Measurements from ENCODE around the gene TRAIP. TPM values are rescaled to one million over a fixed set of nuclear protein-coding genes. Genes with fewer than 3 reads are reported as not detected.

Gene TRAIP
- polyA plus RNA-seq, 1 donor, result 7.4 TPM

DNA sequence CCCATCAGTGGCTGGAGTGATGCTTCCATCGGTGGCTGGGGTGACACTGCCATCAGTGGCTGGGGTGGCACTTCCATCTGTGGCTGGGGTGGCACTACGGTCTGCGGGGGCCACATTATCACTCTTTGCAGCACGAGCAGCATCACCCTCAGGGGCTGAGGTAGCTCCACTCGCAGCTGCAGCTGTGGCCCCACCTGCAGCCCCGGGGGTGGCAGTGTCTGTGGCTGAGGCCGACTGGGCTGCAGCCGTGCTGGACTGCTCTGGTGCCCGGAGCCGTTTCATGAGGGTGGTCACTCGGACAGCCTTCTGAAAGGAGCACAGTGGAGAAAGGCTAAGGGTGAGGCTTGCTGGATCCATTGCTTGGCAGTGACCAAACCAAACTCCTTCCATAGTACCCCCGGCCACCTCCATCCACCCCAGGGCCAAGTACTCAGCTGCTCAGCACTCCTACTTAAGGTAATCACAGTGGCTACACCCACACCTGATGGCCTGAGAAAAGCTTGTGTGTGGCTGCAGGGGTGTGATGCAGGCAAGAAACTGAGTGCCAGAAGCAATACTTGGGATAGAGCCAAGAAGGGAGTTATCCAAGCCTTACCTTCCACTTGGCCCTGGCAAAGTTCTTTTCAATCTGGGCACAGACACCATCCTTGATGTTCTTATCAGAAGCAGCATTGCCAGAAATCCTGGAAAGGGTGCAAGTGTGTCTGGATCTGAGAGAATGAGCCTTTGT, 3.4 kb upstream of the TRAIP start:
- no peaks in the 10 kb centered on the region for H3K36me3 ChIP-seq (ENCODE audit: control insufficient read depth, insufficient read depth, low read length)
- no peaks in the 10 kb centered on the region for H3K27me3 ChIP-seq (ENCODE audit: control insufficient read depth, insufficient read depth, low read length)
- WGBS (ENCODE audit: insufficient coverage, low lambda C conversion rate), result no CpG with 5 or more reads among the region's 12 CpGs
- H3K4me1 ChIP-seq (ENCODE audit: control insufficient read depth, insufficient read depth, low read length), result peaks cover 8% of the 10 kb centered on the region
- H3K9me3 ChIP-seq (ENCODE audit: control insufficient read depth, low read depth, low read length), result no peaks in the 10 kb centered on the region
- no peak for DNase-seq
- H3K4me3 ChIP-seq (ENCODE audit: low read length), result no peak overlapping the region
- H3K27ac ChIP-seq (ENCODE audit: low read length), result no peak overlapping the region

DNA sequence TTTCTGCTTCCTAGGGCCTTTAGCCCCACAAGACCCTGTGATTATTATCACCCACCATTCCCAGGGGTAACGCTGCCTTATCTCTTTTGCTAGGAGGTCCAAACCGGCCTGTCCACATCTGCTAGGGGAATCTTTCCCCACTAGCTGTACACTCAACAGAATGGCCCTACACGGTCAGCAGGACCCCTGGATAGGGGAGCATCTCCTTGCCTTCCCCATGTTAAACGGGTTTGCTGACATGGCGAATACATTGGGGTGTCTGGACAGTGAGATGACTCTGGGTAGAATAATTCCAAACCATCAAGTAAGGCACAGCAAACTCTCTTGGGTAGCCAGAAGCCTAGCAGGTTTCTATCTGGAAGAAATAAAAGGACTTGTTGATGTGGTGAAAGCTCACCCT, 702 bp downstream of the TRAIP start:
- no CpG with 5 or more reads among the region's 5 CpGs for WGBS (ENCODE audit: insufficient coverage, low lambda C conversion rate)

DNA sequence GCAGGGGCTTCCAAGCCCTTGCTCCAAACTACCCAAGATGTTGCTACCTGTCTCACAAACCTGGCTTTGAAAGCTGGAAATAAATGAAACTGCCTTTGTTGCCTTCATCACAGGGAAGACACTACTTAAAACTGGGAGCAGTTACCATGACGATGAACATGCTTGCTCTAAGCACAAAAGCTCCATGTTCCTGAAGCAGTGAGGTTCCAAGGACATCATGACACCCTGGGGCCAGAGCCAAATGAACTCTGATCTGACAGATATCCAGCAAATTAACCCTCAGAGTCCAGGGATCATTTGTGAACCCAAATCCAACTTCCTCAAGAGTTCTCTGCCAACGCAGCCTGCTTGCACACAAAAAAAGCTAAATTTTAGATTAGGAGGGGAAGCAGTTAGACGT, 10.7 kb downstream of the TRAIP start:
- no CpG with 5 or more reads among the region's 3 CpGs for WGBS (ENCODE audit: insufficient coverage, low lambda C conversion rate)
- Histone ChIP-seq H3K36me3 (ENCODE audit: control insufficient read depth, insufficient read depth, low read length) (no peaks in the 10 kb centered on the region), H3K27ac (ENCODE audit: low read length) (no peak overlapping the region), H3K4me3 (ENCODE audit: low read length) (no peak overlapping the region), H3K9me3 (ENCODE audit: control insufficient read depth, low read depth, low read length) (no peaks in the 10 kb centered on the region), H3K27me3 (ENCODE audit: control insufficient read depth, insufficient read depth, low read length) (no peaks in the 10 kb centered on the region), H3K4me1 (ENCODE audit: control insufficient read depth, insufficient read depth, low read length) (peaks cover 21% of the 10 kb centered on the region)
- peak; percentile 42 to 82 for DNase-seq

More for the DNA sequence above, 702 bp downstream of the TRAIP start:
- H3K27ac ChIP-seq (ENCODE audit: low read length), result no peak overlapping the region
- H3K36me3 ChIP-seq (ENCODE audit: control insufficient read depth, insufficient read depth, low read length), result no peaks in the 10 kb centered on the region
- H3K27me3 ChIP-seq (ENCODE audit: control insufficient read depth, insufficient read depth, low read length), result no peaks in the 10 kb centered on the region
- H3K4me1 ChIP-seq (ENCODE audit: control insufficient read depth, insufficient read depth, low read length), result peaks cover 8% of the 10 kb centered on the region
- H3K4me3 ChIP-seq (ENCODE audit: low read length), result peak overlapping the region; percentile 73
- no peak for DNase-seq
- no peaks in the 10 kb centered on the region for H3K9me3 ChIP-seq (ENCODE audit: control insufficient read depth, low read depth, low read length)

DNA sequence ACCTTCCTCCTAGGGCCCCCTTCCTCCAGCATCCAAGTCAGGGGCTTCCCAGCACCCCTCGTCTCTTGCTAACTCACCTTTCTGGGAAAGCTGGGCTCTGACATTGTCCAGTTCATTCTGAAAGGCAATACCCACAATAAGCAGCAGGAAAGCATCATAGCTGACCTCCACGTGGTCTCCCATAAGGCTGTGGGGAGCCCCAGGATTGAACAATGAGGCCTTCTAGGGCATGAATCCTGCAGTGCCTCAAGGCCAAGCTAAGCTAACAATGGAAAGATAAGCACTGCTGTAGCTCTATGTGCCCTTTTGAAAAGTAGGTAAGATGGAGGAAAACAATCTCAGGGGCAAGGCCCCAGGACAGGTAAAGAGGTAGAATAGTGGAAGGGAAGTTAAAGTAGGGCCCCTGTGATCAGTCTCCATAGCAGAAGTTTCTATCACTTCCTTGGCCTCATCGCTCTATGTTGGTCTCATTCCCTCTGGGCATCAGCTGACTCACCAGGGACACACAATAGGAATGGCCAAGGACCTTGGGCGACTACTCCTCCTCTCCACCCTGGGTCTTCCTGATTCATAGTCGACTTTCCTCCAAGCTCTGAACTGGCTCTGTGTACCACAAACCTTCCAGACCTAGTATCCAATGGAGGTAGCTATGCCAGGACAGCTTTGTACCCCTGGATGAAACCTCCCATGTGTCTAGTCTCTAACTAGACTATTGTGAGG, 11.7 kb downstream of the TRAIP start:
- no peaks in the 10 kb centered on the region for H3K36me3 ChIP-seq (ENCODE audit: control insufficient read depth, insufficient read depth, low read length)
- H3K9me3 ChIP-seq (ENCODE audit: control insufficient read depth, low read depth, low read length), result no peaks in the 10 kb centered on the region
- no peaks in the 10 kb centered on the region for H3K27me3 ChIP-seq (ENCODE audit: control insufficient read depth, insufficient read depth, low read length)
- no peak overlapping the region for H3K27ac ChIP-seq (ENCODE audit: low read length)
- H3K4me1 ChIP-seq (ENCODE audit: control insufficient read depth, insufficient read depth, low read length), result peaks cover 21% of the 10 kb centered on the region
- no peak for DNase-seq
- no peak overlapping the region for H3K4me3 ChIP-seq (ENCODE audit: low read length)
- no CpG with 5 or more reads among the region's 5 CpGs for WGBS (ENCODE audit: insufficient coverage, low lambda C conversion rate)

DNA sequence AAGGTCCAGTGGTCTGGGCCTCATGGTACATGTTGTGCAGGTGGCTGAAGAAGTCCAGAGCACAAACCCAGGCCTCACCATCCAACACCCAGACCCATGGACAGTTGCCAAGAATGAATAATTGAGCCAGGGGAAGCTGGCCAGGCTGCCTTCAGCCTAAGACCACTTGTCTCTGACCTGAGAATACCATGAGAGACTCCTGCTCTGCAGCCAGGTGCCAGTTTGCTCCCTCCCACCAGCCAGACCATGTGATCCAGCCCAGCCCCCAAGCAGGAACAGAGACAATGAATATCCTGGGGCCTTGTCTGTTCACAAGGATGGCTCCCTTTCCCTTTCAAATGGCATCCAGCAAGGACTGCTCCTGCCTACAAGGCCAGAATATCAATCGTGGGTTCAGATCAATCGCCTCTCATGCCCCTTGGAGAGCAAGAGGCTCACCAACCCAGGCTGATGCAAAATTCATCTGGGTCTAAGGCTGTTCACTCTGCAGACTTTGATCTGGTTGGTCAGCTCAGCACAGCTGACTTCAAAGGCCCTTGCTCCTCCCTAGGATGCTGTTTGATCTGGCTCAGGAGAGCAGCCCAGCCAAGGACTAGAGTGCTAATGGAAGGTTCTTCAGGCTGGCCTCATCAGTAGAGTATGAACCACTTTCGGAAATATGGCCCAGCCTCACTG, 13.4 kb downstream of the TRAIP start:
- DNase-seq, result no peak
- peaks cover 21% of the 10 kb centered on the region for H3K4me1 ChIP-seq (ENCODE audit: control insufficient read depth, insufficient read depth, low read length)
- no CpG with 5 or more reads among the region's 3 CpGs for WGBS (ENCODE audit: insufficient coverage, low lambda C conversion rate)
- H3K9me3 ChIP-seq (ENCODE audit: control insufficient read depth, low read depth, low read length), result no peaks in the 10 kb centered on the region
- H3K27me3 ChIP-seq (ENCODE audit: control insufficient read depth, insufficient read depth, low read length), result no peaks in the 10 kb centered on the region
- H3K36me3 ChIP-seq (ENCODE audit: control insufficient read depth, insufficient read depth, low read length), result peaks cover 3% of the 10 kb centered on the region
- H3K27ac ChIP-seq (ENCODE audit: low read length), result no peak overlapping the region
- no peak overlapping the region for H3K4me3 ChIP-seq (ENCODE audit: low read length)

DNA sequence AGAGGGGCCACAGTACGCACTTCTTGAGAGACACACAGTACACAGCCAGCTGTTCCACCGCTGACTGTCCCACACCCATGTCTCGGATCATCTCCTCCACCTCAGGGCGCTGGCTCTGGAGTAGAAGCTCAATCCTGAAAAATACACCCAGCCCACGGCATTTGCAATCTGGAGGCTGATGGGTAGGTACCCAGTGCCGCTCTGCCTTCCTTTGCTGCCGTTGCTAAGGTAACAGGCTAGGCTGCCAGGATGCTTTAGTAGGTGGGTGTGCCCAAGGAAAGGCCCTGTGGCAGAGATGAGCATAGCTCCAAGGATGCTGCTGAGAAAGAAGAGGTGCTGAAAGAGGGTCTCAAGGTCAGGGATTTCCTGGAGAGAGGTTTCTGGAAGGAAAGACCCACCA, 14.6 kb downstream of the TRAIP start:
- WGBS (ENCODE audit: insufficient coverage, low lambda C conversion rate), result no CpG with 5 or more reads among the region's 7 CpGs
- DNase-seq, result no peak
- Histone ChIP-seq H3K4me1 (ENCODE audit: control insufficient read depth, insufficient read depth, low read length) (peaks cover 21% of the 10 kb centered on the region), H3K36me3 (ENCODE audit: control insufficient read depth, insufficient read depth, low read length) (peaks cover 3% of the 10 kb centered on the region), H3K9me3 (ENCODE audit: control insufficient read depth, low read depth, low read length) (no peaks in the 10 kb centered on the region), H3K27ac (ENCODE audit: low read length) (no peak overlapping the region), H3K4me3 (ENCODE audit: low read length) (no peak overlapping the region), H3K27me3 (ENCODE audit: control insufficient read depth, insufficient read depth, low read length) (no peaks in the 10 kb centered on the region)

DNA sequence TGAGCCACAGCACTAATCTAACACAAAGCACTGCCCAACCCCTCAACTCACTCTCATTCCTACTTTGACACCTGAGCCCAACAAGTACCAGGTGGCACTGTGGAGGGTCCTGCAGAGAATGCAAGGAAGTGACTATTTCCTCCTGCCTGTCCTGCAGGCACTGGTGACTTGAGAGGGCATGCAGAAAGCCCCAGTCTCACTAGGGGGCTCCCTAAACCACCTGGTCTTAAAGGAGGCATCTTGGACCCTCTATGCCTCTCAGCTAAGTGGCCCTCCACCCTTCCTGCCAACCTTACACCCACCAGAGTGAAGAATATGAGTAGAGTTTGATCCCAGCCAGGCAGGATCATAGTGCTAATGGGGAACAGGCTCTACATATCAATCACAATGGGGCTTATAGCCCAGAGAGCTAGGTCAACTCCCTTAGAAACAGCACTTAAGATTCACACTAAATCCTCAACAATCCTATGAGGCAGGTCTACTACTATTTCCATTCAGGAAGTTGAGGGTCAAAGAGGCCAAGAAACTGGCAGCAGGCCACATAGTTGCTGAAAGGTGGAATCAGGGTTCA, 15.2 kb downstream of the TRAIP start:
- no peak overlapping the region for H3K27ac ChIP-seq (ENCODE audit: low read length)
- no peaks in the 10 kb centered on the region for H3K27me3 ChIP-seq (ENCODE audit: control insufficient read depth, insufficient read depth, low read length)
- peaks cover 3% of the 10 kb centered on the region for H3K36me3 ChIP-seq (ENCODE audit: control insufficient read depth, insufficient read depth, low read length)
- DNase-seq, result peak; percentile 22 to 47
- H3K4me3 ChIP-seq (ENCODE audit: low read length), result no peak overlapping the region
- H3K4me1 ChIP-seq (ENCODE audit: control insufficient read depth, insufficient read depth, low read length), result peaks cover 21% of the 10 kb centered on the region
- H3K9me3 ChIP-seq (ENCODE audit: control insufficient read depth, low read depth, low read length), result no peaks in the 10 kb centered on the region

DNA sequence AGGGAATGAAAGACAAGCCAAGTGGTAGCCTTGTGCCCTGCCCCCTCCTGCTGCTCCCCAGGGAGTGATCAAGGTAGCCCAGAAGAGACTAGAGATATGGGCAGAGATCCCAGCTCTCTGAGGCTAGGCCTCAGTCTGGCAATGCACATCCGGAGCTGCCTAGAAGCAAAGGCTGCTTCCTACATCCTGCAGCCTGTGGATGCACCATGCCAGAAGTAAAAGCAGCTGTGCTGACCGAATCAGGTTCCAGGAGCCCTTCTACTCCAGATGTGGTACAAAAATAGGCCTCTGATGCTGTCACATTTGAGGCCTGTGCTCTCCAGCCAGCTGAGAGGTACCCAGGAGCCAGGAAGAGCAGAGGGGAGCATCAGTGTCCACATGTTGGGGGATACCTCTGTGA, 16.0 kb downstream of the TRAIP start:
- H3K9me3 ChIP-seq (ENCODE audit: control insufficient read depth, low read depth, low read length), result no peaks in the 10 kb centered on the region
- DNase-seq, result no peak
- peaks cover 15% of the 10 kb centered on the region for H3K4me1 ChIP-seq (ENCODE audit: control insufficient read depth, insufficient read depth, low read length)
- H3K36me3 ChIP-seq (ENCODE audit: control insufficient read depth, insufficient read depth, low read length), result peaks cover 3% of the 10 kb centered on the region
- no peak overlapping the region for H3K4me3 ChIP-seq (ENCODE audit: low read length)
- no CpG with 5 or more reads among the region's 2 CpGs for WGBS (ENCODE audit: insufficient coverage, low lambda C conversion rate)
- no peak overlapping the region for H3K27ac ChIP-seq (ENCODE audit: low read length)
- no peaks in the 10 kb centered on the region for H3K27me3 ChIP-seq (ENCODE audit: control insufficient read depth, insufficient read depth, low read length)

DNA sequence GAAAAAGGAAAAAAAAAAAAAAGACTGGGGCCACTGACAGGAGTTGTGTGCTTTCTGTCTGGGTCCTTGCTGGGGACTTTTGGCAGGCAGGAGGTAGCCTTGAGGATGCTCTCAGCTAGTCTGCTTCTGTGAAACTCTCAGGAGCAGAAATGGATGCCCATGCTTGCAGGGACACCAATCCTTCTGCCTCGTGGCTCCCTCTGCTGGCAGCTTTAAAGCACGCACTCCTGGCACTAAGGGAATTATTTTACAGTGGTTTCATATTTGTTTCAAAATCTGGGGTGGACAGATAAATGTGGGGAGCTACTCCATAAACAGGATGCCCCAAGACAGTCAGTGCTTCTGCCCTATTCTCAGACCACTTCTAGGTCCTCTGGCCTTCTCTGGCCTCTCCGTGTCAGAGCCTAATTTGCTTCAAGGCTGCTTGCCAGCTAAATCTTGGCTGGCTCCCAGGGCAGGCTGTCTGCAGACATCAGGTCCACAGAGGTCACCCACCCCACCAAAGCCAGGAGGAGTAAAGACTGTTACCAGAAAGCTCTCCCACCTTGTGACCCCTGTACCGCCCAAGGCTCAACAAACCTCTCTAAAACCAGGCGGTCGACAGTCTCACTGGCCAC, 17.1 kb downstream of the TRAIP start:
- no CpG with 5 or more reads among the region's 6 CpGs for WGBS (ENCODE audit: insufficient coverage, low lambda C conversion rate)
- H3K4me1 ChIP-seq (ENCODE audit: control insufficient read depth, insufficient read depth, low read length), result peaks cover 6% of the 10 kb centered on the region
- H3K9me3 ChIP-seq (ENCODE audit: control insufficient read depth, low read depth, low read length), result no peaks in the 10 kb centered on the region
- H3K4me3 ChIP-seq (ENCODE audit: low read length), result no peak overlapping the region
- no peaks in the 10 kb centered on the region for H3K27me3 ChIP-seq (ENCODE audit: control insufficient read depth, insufficient read depth, low read length)
- peak; percentile 61 to 63 for DNase-seq
- peaks cover 6% of the 10 kb centered on the region for H3K36me3 ChIP-seq (ENCODE audit: control insufficient read depth, insufficient read depth, low read length)
- no peak overlapping the region for H3K27ac ChIP-seq (ENCODE audit: low read length)

DNA sequence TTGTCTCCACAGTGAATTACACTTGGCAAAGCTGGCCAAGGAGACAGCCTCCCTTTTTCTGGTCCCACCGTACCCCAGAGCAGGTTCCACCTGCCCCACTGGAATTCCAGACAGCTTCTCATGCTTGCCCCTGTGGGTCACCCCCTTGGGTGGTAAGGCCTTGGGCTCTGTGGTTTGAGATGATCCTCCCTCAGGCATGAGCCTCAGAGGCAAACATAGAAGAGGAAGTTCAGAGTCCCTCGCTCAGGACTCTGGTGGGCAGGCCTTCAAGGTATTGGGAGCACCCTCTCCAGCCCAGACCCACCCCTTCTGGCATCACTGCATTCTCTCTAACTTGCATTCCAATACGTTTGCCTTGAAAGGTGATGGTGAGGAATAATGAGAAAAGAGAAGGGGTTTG, 25.0 kb downstream of the TRAIP start:
- no peak for DNase-seq
- Histone ChIP-seq H3K27ac (ENCODE audit: low read length) (no peak overlapping the region), H3K9me3 (ENCODE audit: control insufficient read depth, low read depth, low read length) (no peaks in the 10 kb centered on the region), H3K36me3 (ENCODE audit: control insufficient read depth, insufficient read depth, low read length) (peaks cover 28% of the 10 kb centered on the region), H3K4me3 (ENCODE audit: low read length) (no peak overlapping the region), H3K4me1 (ENCODE audit: control insufficient read depth, insufficient read depth, low read length) (no peaks in the 10 kb centered on the region), H3K27me3 (ENCODE audit: control insufficient read depth, insufficient read depth, low read length) (no peaks in the 10 kb centered on the region)
- WGBS (ENCODE audit: insufficient coverage, low lambda C conversion rate), result no CpG with 5 or more reads among the region's 3 CpGs

Measured in large intestine (tissue), 3 donors.